H9 (cell line): ENCODE measurements around the gene NGB. TPM values are rescaled to one million over a fixed set of nuclear protein-coding genes. Genes with fewer than 3 reads are reported as not detected.

ENCODE experiments used
- DNase-seq: peaks from one replicate; pipeline ENCODE4 v3.0.0-alpha.2; 2017
- H2AFZ ChIP-seq: one replicate; pipeline ENCODE4 v1.6.1; 2013; ENCODE audit warnings: mild to moderate bottlenecking, low read length, control low read depth, moderate library complexity
- H2AK5ac ChIP-seq: 2 replicates; pipeline ENCODE4 v1.6.1; 2013; ENCODE audit warnings: low read length, control low read depth, mixed read lengths; ENCODE audit not compliant: insufficient read length
- H2BK120ac ChIP-seq: one replicate; pipeline ENCODE4 v1.6.1; 2013; ENCODE audit warnings: low read depth, mild to moderate bottlenecking, low read length, control low read depth, inconsistent platforms; ENCODE audit not compliant: poor library complexity, severe bottlenecking
- H2BK12ac ChIP-seq: 2 replicates; pipeline ENCODE4 v1.6.1; 2013; ENCODE audit warnings: low read length, control low read depth, mixed read lengths, low read depth; ENCODE audit not compliant: insufficient read length
- H2BK15ac ChIP-seq: 2 replicates; pipeline ENCODE4 v1.6.1; 2013; ENCODE audit warnings: low read depth, low read length, control low read depth
- H2BK20ac ChIP-seq: one replicate; pipeline ENCODE4 v1.6.1; 2013; ENCODE audit warnings: low read depth, mild to moderate bottlenecking, low read length, control low read depth, inconsistent platforms; ENCODE audit not compliant: poor library complexity, severe bottlenecking
- H2BK5ac ChIP-seq: 2 replicates; pipeline ENCODE4 v1.6.1; 2013; ENCODE audit warnings: low read length, control low read depth, mixed read lengths; ENCODE audit not compliant: insufficient read length
- H3K14ac ChIP-seq: 2 replicates; pipeline ENCODE4 v1.6.1; 2013; ENCODE audit warnings: low read length, control low read depth; ENCODE audit not compliant: insufficient read depth
- H3K18ac ChIP-seq: 2 replicates; pipeline ENCODE4 v1.6.1; 2013; ENCODE audit warnings: low read depth, mild to moderate bottlenecking, mixed read lengths, low read length, control low read depth; ENCODE audit not compliant: insufficient read length
- H3K23ac ChIP-seq: 2 replicates; pipeline ENCODE4 v1.6.1; 2013; ENCODE audit warnings: low read length, control low read depth, mixed read lengths, low read depth; ENCODE audit not compliant: insufficient read length
- H3K23me2 ChIP-seq: 2 replicates; pipeline ENCODE4 v1.6.1; 2013; ENCODE audit warnings: low read depth, mild to moderate bottlenecking, mixed read lengths, low read length, control low read depth; ENCODE audit not compliant: insufficient read length, poor library complexity, severe bottlenecking
- H3K27ac ChIP-seq: 2 replicates; pipeline ENCODE4 v1.5.1; 2013; ENCODE audit warnings: low read length, control low read depth, mixed read lengths, low read depth; ENCODE audit not compliant: insufficient read length
- H3K27me3 ChIP-seq: 2 replicates; pipeline ENCODE4 v1.6.1; 2013; ENCODE audit warnings: low read length, control low read depth, inconsistent platforms; ENCODE audit not compliant: insufficient read depth
- H3K4ac ChIP-seq: 2 replicates; pipeline ENCODE4 v1.6.1; 2013; ENCODE audit warnings: low read depth, mild to moderate bottlenecking, control low read depth, inconsistent platforms, low read length, moderate library complexity
- H3K4me1 ChIP-seq: 2 replicates; pipeline ENCODE4 v1.6.1; 2013; ENCODE audit warnings: low read length, control low read depth, inconsistent platforms; ENCODE audit not compliant: insufficient read depth
- H3K4me2 ChIP-seq: 2 replicates; pipeline ENCODE4 v1.6.1; 2013; ENCODE audit warnings: low read length, control low read depth, mixed read lengths; ENCODE audit not compliant: insufficient read length, insufficient read depth
- H3K56ac ChIP-seq: 2 replicates; pipeline ENCODE4 v1.6.1; 2013; ENCODE audit warnings: low read depth, mild to moderate bottlenecking, mixed read lengths, low read length, control low read depth; ENCODE audit not compliant: insufficient read length
- H3K79me1 ChIP-seq: 2 replicates; pipeline ENCODE4 v1.6.1; 2013; ENCODE audit warnings: low read depth, mild to moderate bottlenecking, moderate library complexity, low read length, control low read depth, inconsistent platforms; ENCODE audit not compliant: insufficient read depth, poor library complexity, severe bottlenecking
- H3K79me2 ChIP-seq: 2 replicates; pipeline ENCODE4 v1.6.1; 2013; ENCODE audit warnings: low read length, control low read depth, inconsistent platforms; ENCODE audit not compliant: insufficient read depth
- H3K9ac ChIP-seq: 2 replicates; pipeline ENCODE4 v1.6.1; 2013; ENCODE audit warnings: low read length, control low read depth, mixed read lengths; ENCODE audit not compliant: insufficient read length; ENCODE audit errors: extremely low read depth
- H3K9me3 ChIP-seq: one replicate; pipeline ENCODE4 v1.6.1; 2013; ENCODE audit warnings: low read depth, low read length, inconsistent platforms; ENCODE audit not compliant: control insufficient read depth
- H3T11ph ChIP-seq: one replicate; pipeline ENCODE4 v1.6.1; 2013; ENCODE audit warnings: mild to moderate bottlenecking, low read length, control low read depth, inconsistent platforms
- H4K20me1 ChIP-seq: one replicate; pipeline ENCODE4 v1.6.1; 2013; ENCODE audit not compliant: control insufficient read depth, insufficient read length, insufficient read depth
- H4K5ac ChIP-seq: 2 replicates; pipeline ENCODE4 v1.6.1; 2013; ENCODE audit warnings: low read depth, mild to moderate bottlenecking, mixed read lengths, low read length, control low read depth; ENCODE audit not compliant: insufficient read length
- H4K8ac ChIP-seq: replicated peaks from 2 replicates; pipeline ENCODE4 v1.6.1; 2013; ENCODE audit warnings: low read length, control low read depth, mixed read lengths, low read depth; ENCODE audit not compliant: insufficient read length
- H4K91ac ChIP-seq: 2 replicates; pipeline ENCODE4 v1.6.1; 2013; ENCODE audit warnings: low read depth, mild to moderate bottlenecking, moderate library complexity, mixed read lengths, low read length, control low read depth; ENCODE audit not compliant: insufficient read length
- H3K27ac Mint-ChIP-seq, 3 experiments: 2 replicates in 2 of 3; 3 replicates in 1 of 3; pipeline ENCODE4 v1.8.0; 2020 to 2021; ENCODE audit warnings: mixed read lengths in 3 of 3, mild to moderate bottlenecking in 1 of 3, moderate library complexity in 1 of 3
- H3K27me3 Mint-ChIP-seq: 2 replicates; pipeline ENCODE4 v1.8.0; 2021; ENCODE audit warnings: low read depth, mild to moderate bottlenecking, moderate library complexity, mixed read lengths
- H3K36me3 Mint-ChIP-seq, 3 experiments: 2 replicates in 2 of 3; 3 replicates in 1 of 3; pipeline ENCODE4 v1.8.0; 2020 to 2021; ENCODE audit warnings: low read depth in 3 of 3, mixed read lengths in 3 of 3; ENCODE audit not compliant: insufficient read depth in 1 of 3
- H3K4me1 Mint-ChIP-seq, 2 experiments: 2 replicates each; pipeline ENCODE4 v1.8.0; 2020; ENCODE audit warnings: mixed read lengths in 2 of 2
- H3K4me3 Mint-ChIP-seq, 2 experiments: 2 replicates in 1 of 2; 3 replicates in 1 of 2; pipeline ENCODE4 v1.8.0; 2020 to 2021; ENCODE audit warnings: mild to moderate bottlenecking in 2 of 2, mixed read lengths in 2 of 2, moderate library complexity in 1 of 2
- H3K9me3 Mint-ChIP-seq, 2 experiments: 2 replicates in 1 of 2; 3 replicates in 1 of 2; pipeline ENCODE4 v1.8.0; 2020; ENCODE audit warnings: mild to moderate bottlenecking in 2 of 2, mixed read lengths in 2 of 2, moderate library complexity in 1 of 2
- CTCF ChIP-seq: fragments of 200-600 bp; sonication (generic); conservative IDR thresholded peaks from 3 replicates; pipeline ENCODE4 v1.8.0; 2021; ENCODE audit warnings: antibody characterized with exemption, mild to moderate bottlenecking
- WGBS: extraction: QIAGEN DNeasy Blood & Tissue Kit; methylation state at CpG from one replicate; pipeline ENCODE4 v1.1.7; 2013; ENCODE audit warnings: missing lambda C conversion rate, low lambda C conversion rate, mixed read lengths; ENCODE audit not compliant: insufficient read length; ENCODE audit errors: extremely low coverage; 5-methylcytosine and 5-hydroxymethylcytosine counted together
- total RNA-seq: library from RNA; stranded (reverse); gene quantifications from 2 replicates; pipeline ENCODE4 v1.2.1, GENCODE V29; 2021

Gene NGB
- total RNA-seq, 1 experiment from 2014 or later = 0.26 TPM

- Mint-ChIP-seq H3K27me3 (peaks cover 3% of the 10 kb centered on the region), H3K4me3 (no peak overlapping the region), H3K27ac (no peak overlapping the region), H3K36me3 (no peaks in the 10 kb centered on the region; a peak in 1 of 7 replicates), H3K9me3 (no peaks in the 10 kb centered on the region; a peak in 1 of 5 replicates), H3K4me1 (peaks cover 33 to 42% of the 10 kb centered on the region in 2 experiments)
- H3K79me1 ChIP-seq = no peaks in the 10 kb centered on the region
- no peak overlapping the region for H3K4ac ChIP-seq
- WGBS = no CpG with 5 or more reads among the region's 6 CpGs
- no peak for DNase-seq
- H3T11ph ChIP-seq = no peak overlapping the region
- no peak overlapping the region for H3K23ac ChIP-seq
- no peak overlapping the region for H3K27ac ChIP-seq
- H3K27me3 ChIP-seq = no peaks in the 10 kb centered on the region
- no peaks in the 10 kb centered on the region for H3K9me3 ChIP-seq
- H4K5ac ChIP-seq = no peak overlapping the region
- H2BK15ac ChIP-seq = no peak overlapping the region
- no peak overlapping the region for H2BK20ac ChIP-seq
- peaks cover 6% of the 10 kb centered on the region; the same call in 1 of the 2 replicates for H3K4me1 ChIP-seq
- no peak overlapping the region for H3K14ac ChIP-seq
- H3K56ac ChIP-seq = no peak overlapping the region
- no peak overlapping the region for H4K91ac ChIP-seq
- H2BK120ac ChIP-seq = no peak overlapping the region
- no peak overlapping the region for H2BK5ac ChIP-seq
- no peak overlapping the region for H3K18ac ChIP-seq
- H3K9ac ChIP-seq = no peak overlapping the region
- no peaks in the 10 kb centered on the region for H4K20me1 ChIP-seq
- H4K8ac ChIP-seq = no peak overlapping the region
- no peak overlapping the region for H2AFZ ChIP-seq
- no peaks in the 10 kb centered on the region for H3K23me2 ChIP-seq
- TF ChIP-seq CTCF = peak; percentile 29; the same call in 2 of the 3 replicates
- no peak overlapping the region for H2BK12ac ChIP-seq
- no peak overlapping the region for H2AK5ac ChIP-seq
- no peak overlapping the region for H3K4me2 ChIP-seq
- no peaks in the 10 kb centered on the region for H3K79me2 ChIP-seq
These were observed 43.0 kb downstream of the NGB start for GRCh38 chr14:77228056-77228455.
